ENCODE data around the gene FOXP1.

The FOXP1 gene

DNA sequence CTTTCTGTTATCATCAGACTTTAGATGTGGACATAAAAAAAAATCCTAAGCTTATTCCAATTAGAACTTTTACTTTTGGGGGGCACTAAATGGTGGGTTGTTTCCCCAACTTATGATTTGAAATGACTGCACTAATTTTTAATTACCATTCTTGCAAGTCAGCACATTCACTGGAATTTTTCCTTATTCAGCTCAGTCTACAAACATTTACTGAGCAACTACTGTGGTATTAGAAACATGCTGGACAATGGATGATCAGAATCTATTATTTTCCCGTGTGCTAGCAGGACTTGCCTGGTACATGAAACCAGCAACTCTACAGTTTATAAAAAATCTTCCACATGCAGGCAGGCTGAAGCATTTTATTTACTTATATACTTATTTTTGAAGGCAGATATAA lies 273.6 kb downstream of the FOXP1 start:
- ChIA-PET CTCF (no interaction called here), POLR2A (no interaction called here)
- TF ChIP-seq L3MBTL2 (conservative IDR thresholded peaks at IDR 0.05): no peak
- no peak for TF ChIP-seq ELF4 (IDR thresholded peaks at IDR 0.05)
- TF ChIP-seq PKNOX1 (IDR thresholded peaks at IDR 0.05): no peak
- TF ChIP-seq FOXK2 (IDR thresholded peaks at IDR 0.05): no peak
- no peak for TF ChIP-seq TARDBP (IDR thresholded peaks at IDR 0.05)
- no peak for TF ChIP-seq FOXA1 (IDR thresholded peaks at IDR 0.05)
- TF ChIP-seq ARNT (IDR thresholded peaks at IDR 0.05): no peak
- DNase-seq (ENCODE audit: extremely low spot score): no peak

GRCh38 chr3:71309342-71309741 lies 274.2 kb downstream of the FOXP1 start:
- no peak for DNase-seq (ENCODE audit: extremely low spot score)
- POLR2A ChIA-PET: no interaction called here
- TF ChIP-seq TARDBP (IDR thresholded peaks at IDR 0.05) (no peak), FOXK2 (IDR thresholded peaks at IDR 0.05) (no peak), FOXA1 (IDR thresholded peaks at IDR 0.05) (no peak), NFRKB (IDR thresholded peaks at IDR 0.05) (no peak), ARNT (IDR thresholded peaks at IDR 0.05) (no peak), CTBP1 (IDR thresholded peaks at IDR 0.05; ENCODE audit: borderline replicate concordance) (no peak)
- CTCF ChIA-PET: no interaction called here

DNA sequence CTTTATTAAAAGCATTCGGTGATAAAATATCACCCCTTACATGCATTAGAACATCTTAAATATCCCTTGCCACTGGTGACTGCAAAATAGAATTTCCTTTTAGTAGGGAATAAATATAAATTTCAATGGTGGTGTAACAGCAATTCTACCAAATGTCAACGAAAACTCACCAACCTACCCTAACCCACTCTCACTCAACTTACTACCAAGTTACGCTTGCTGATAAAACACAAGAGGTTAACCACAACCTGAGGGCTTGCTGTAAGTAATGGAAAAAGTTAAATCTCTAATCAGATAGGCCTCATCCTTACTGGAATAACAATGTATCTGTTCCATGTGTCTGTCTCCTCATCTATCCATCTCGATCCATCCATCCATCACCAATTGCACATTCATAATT lies 274.7 kb downstream of the FOXP1 start:
- no peak for DNase-seq (ENCODE audit: extremely low spot score)
- POLR2A ChIA-PET: no interaction called here
- CTCF ChIA-PET: no interaction called here
- TF ChIP-seq ARNT (IDR thresholded peaks at IDR 0.05) (no peak), ZNF384 (IDR thresholded peaks at IDR 0.05) (no peak), PKNOX1 (IDR thresholded peaks at IDR 0.05) (no peak), FOXK2 (IDR thresholded peaks at IDR 0.05) (no peak), CTBP1 (IDR thresholded peaks at IDR 0.05; ENCODE audit: borderline replicate concordance) (no peak), FOXM1 (IDR thresholded peaks at IDR 0.05; ENCODE audit: borderline replicate concordance) (no peak), SUZ12 (IDR thresholded peaks at IDR 0.05) (no peak), BHLHE40 (IDR thresholded peaks at IDR 0.05; ENCODE audit: borderline replicate concordance) (no peak), SP1 (IDR thresholded peaks at IDR 0.05) (no peak), NFRKB (IDR thresholded peaks at IDR 0.05) (no peak)

GRCh38 chr3:71307991-71308697 lies 275.4 kb downstream of the FOXP1 start:
- POLR2A ChIA-PET: no interaction called here
- DNase-seq (ENCODE audit: extremely low spot score): no peak
- TF ChIP-seq FOXA1 (IDR thresholded peaks at IDR 0.05) (no peak), SP1 (IDR thresholded peaks at IDR 0.05) (no peak), ELF4 (IDR thresholded peaks at IDR 0.05) (no peak), FOXM1 (IDR thresholded peaks at IDR 0.05; ENCODE audit: borderline replicate concordance) (no peak), NFRKB (IDR thresholded peaks at IDR 0.05) (no peak), LEF1 (IDR thresholded peaks at IDR 0.05; ENCODE audit: borderline replicate concordance) (no peak)
- CTCF ChIA-PET: interaction anchor here (0.7 kb wide), 1 partner anchor 114 kb away, joined by 4 read pairs; no protein-coding TSS in a partner anchor

DNA sequence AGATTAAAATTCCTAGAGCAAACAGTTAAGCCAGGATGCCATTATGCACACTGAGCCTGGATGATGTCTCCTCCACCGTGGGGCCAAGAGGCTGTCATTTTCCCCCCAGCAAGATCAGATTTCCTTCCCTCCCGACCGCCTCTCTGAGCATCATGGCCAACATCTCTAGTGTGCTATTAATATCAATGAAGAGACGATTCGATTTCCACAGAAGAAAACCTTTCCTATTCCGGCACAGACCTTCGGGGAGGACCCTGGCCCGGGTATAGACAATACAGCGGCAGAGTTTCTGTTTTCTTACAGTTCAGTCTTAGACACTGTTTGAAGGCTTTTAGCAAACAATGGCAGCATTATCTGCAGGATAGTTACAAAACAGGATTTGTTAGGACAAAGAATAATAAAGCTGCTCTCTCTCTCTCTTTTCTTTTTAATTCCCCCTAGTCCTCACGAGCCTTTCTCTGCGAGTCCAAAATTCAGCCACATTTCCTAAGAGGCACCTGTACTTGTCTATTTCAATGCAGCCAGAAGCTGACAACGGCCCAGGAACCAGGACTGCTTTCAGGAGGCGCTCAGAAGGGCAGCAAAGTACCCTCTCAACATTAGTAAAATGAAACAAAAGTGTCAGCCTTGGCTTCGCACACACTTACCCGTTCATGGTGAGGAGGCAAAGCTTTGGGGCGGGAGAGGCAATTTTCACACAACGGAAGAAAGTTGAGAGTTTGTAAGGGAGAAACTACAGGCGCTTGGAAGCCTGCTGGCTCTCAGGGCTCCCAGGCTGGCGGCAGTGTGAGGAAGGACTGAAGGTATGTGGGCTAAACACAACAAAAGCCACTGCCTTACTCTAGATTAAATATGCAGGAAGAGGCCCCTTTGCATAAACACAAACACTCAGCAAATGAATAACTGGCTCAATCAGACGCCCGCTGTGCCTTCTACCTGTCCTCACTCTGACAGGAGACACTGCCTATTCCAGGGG lies 278.0 kb downstream of the FOXP1 start:
- CTCF ChIA-PET: interaction anchor here (0.5 to 1.2 kb wide), 3 partner anchors 50 to 92 kb away, joined by 3 to 4 read pairs (median 4); no protein-coding TSS in a partner anchor
- TF ChIP-seq LEF1 (IDR thresholded peaks at IDR 0.05; ENCODE audit: borderline replicate concordance) (no peak), SUZ12 (IDR thresholded peaks at IDR 0.05) (no peak), PKNOX1 (IDR thresholded peaks at IDR 0.05) (no peak), CTBP1 (IDR thresholded peaks at IDR 0.05; ENCODE audit: borderline replicate concordance) (no peak), TARDBP (IDR thresholded peaks at IDR 0.05) (no peak), ARNT (IDR thresholded peaks at IDR 0.05) (no peak), SP1 (IDR thresholded peaks at IDR 0.05) (no peak), L3MBTL2 (conservative IDR thresholded peaks at IDR 0.05) (no peak), NFRKB (IDR thresholded peaks at IDR 0.05) (no peak), FOXM1 (IDR thresholded peaks at IDR 0.05; ENCODE audit: borderline replicate concordance) (no peak), FOXK2 (IDR thresholded peaks at IDR 0.05) (no peak), BHLHE40 (IDR thresholded peaks at IDR 0.05; ENCODE audit: borderline replicate concordance) (no peak), FOXA1 (IDR thresholded peaks at IDR 0.05) (no peak), HDGF (IDR thresholded peaks at IDR 0.05; ENCODE audit: borderline replicate concordance) (no peak)
- POLR2A ChIA-PET: no interaction called here
- DNase-seq (ENCODE audit: extremely low spot score): peak; percentile 42

- TF ChIP-seq BHLHE40 (IDR thresholded peaks at IDR 0.05; ENCODE audit: borderline replicate concordance) (no peak), ARNT (IDR thresholded peaks at IDR 0.05) (no peak), L3MBTL2 (conservative IDR thresholded peaks at IDR 0.05) (no peak), TARDBP (IDR thresholded peaks at IDR 0.05) (no peak), LEF1 (IDR thresholded peaks at IDR 0.05; ENCODE audit: borderline replicate concordance) (no peak), HDGF (IDR thresholded peaks at IDR 0.05; ENCODE audit: borderline replicate concordance) (no peak), FOXK2 (IDR thresholded peaks at IDR 0.05) (no peak), ELF4 (IDR thresholded peaks at IDR 0.05) (no peak)
- POLR2A ChIA-PET: no interaction called here
- CTCF ChIA-PET: no interaction called here
- no peak for DNase-seq (ENCODE audit: extremely low spot score)
Measured at GRCh38 chr3:71304684-71305083, 278.8 kb downstream of the FOXP1 start.

Measured in HEK293T (cell line).